Astrocyte of the hippocampus (primary cell): ENCODE measurements around the gene RPL12.

Experiments used
- DNase-seq: peaks from one replicate; pipeline ENCODE4 v3.0.0; 2011; ENCODE audit warnings: low read depth, low spot score

The RPL12 gene

GRCh38 chr9:127450830-127451607, at the start of gene RPL12, which contains the start of gene LRSAM1:
Gene RPL12, minus strand, starts transcription at chr9:127451406. Its CDS starts 89 bp downstream, at chr9:127451317.
Gene LRSAM1, plus strand, starts transcription at chr9:127451510. Its CDS starts 3,018 bp downstream, at chr9:127454528.
- peak; percentile 97 for DNase-seq

- no peak for DNase-seq
Observed at GRCh38 chr9:127500862-127501261, 49.7 kb upstream of the RPL12 start.

- DNase-seq: no peak
Observed at GRCh38 chr9:127500399-127500798, 49.2 kb upstream of the RPL12 start.

GRCh38 chr9:127498298-127498697, 47.1 kb upstream of the RPL12 start:
- DNase-seq: no peak

DNA sequence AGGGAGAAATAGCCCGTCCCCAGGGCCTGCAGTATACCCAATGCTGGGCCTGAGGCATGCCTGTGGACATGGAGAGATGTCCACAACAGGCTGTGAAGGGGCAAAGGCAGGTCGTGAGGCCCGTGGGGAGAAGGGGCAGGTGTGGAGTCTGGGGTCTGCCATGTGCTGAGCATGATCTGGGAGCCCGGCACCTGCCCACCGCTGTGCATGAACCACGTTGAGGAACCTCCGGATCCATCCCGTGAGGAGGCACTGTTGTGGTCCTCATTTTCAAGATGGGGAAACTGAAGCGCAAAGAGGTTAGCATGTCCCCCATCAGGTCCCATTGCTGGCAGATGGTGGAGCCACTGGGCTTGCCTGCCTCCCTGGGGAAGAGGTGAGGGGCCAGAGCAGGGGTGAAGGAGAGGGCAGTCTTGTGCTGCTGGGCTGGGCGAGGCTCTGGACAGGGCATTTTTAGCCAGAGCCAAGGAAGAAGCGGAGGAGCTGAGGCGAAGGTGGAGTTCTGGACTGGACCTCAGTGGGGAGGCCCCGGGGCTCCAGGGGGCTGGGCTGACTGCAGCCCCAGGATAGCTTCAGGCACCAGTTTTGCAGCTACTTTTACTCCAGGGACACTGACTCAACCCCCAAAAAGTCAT, 46.6 kb upstream of the RPL12 start:
- DNase-seq: no peak

DNA sequence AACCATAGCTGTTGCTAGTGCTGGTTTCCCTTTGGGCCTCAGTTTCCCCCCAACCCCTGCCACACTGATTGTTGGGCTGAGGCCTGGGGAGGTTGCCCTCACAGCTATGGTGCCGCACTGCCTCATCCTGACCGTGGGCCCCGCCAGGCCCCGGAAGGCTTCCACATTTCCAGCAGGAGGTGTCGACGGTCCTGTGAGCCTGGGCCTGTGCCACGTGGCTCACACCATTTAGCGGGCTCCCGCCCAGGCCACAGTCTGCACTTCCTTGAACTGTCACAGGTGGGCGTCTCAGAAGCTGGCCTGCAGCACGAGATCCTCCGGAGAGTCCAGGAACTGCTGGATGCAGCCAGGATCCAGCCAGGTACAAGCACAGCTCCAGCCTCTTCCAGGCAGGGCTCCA, 45.8 kb upstream of the RPL12 start:
- no peak for DNase-seq

- no peak for DNase-seq
Observed at GRCh38 chr9:127495884-127496555, 44.8 kb upstream of the RPL12 start.

- DNase-seq: no peak
Observed at GRCh38 chr9:127494304-127494702, 43.1 kb upstream of the RPL12 start.

DNA sequence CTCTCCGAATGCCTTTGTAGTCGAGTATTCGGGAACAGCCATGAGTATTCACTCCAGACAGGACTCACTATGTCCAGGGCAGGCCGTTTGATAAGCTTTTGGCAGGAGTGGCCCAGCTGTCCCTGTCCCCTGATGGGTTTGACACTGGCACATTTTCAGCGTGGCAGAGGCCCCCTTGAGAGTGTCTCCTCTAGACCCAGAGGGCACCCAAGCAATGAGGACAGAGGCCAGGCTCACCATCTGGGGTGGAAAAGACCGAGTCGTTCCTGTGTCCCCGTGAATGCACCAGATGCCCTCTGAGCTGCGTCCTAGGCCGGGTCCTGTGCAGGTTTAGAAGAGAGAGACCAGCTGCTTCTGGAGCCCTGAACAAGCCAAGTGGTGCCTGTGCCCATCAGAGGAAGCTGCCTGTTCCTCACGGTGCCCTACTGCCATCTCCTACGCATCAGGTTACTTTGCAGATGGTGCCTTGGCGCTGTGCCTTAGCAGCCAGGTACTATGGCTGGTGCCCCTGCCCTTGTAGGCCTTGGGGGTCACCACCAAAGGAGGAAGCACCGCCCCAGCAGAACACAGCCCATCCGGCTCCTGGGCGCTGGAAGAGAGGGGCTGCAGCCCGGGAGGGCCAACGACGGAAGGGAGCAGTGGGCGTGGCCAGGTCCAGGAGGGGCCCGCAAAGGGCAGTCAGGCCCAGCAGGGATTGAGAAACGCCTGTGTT, 42.5 kb upstream of the RPL12 start:
- no peak for DNase-seq

- no peak for DNase-seq
Observed at GRCh38 chr9:127492616-127493015, 41.4 kb upstream of the RPL12 start.

GRCh38 chr9:127491516-127491915, 40.3 kb upstream of the RPL12 start:
- DNase-seq: no peak

- DNase-seq: no peak
Observed at GRCh38 chr9:127490535-127491230, 39.5 kb upstream of the RPL12 start.

DNA sequence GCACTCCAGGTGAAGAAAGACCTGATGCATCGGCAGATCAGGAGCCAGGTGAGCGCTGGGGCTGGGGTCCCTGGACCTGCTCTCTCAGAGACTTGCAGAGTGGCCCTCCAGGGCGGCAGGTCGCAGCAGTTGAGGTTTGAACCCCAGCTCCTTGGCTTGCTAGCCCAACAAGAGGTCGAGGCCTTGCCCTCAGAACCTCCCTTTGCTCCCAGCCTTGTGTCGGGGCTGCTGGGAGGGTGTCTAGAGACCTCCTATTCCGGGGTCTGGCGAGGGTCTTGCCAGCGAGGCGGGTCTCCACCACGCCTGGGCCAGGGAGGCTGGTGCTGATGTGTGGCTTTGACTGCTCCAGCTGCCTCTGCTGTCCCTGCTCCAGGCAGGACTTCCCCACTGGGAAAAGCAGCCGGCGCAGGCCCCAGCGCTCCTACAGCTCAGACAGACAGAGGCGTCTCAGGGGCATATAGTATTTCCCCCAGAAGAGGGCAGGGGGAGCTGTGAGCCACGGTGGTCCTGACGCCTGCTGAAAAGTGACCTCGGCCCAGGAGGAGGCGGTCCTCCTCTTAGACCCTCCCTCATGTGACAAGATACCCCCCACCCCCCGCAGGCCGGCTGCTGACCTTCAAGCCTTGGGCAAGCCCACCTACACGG, 38.4 kb upstream of the RPL12 start:
- no peak for DNase-seq

- no peak for DNase-seq
Observed at GRCh38 chr9:127488946-127489345, 37.7 kb upstream of the RPL12 start.

- DNase-seq: no peak
Observed at GRCh38 chr9:127485995-127486394, 34.8 kb upstream of the RPL12 start.

GRCh38 chr9:127482662-127483061, 31.5 kb upstream of the RPL12 start:
- DNase-seq: no peak

DNA sequence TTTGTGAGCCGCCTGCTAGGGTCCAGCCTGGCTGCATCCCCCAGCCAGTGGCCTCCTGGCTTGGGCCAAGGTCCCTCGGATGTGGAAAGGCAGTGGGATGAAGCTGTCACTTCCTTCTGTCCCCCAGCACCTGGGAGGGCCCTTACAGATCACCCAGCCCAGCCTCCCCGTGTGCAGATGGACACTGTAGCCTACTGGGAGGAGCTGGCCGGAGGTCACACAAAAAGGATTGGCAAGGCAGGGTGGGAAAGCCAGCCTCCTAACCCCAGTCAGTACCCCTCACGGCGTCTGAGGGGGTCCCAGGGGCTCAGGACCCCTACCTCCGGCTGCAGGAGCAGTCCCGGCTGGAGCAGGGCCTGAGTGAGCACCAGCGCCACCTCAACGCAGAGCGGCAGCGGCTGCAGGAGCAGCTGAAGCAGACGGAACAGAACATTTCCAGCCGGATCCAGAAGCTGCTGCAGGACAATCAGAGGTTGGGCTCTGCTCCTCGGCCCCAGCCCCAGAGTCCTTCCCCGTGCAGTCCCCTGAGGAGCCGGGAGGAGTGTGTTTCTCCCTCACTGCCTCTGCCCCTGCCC, 28.4 kb upstream of the RPL12 start:
- DNase-seq: no peak

- no peak for DNase-seq
Observed at GRCh38 chr9:127474592-127474991, 23.4 kb upstream of the RPL12 start.

DNA sequence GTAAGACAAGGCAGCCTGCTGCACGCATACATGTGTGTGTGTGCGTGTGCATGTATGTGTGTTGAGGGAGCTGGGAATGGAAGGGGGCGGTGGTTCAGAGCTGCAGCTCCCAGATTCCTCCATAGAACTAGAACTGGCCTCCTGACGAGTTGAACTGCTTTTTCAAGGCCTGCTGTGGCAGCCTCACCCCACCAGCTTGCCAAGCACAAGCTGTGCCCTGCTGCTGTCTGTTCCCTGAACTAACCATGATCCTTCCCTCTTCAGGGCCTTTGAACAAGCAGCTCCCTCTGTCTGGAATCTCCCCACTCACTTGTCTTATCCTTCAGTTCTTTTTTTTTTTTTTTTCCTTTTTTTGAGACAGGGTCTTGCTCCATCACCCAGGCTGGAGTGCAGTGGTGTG, 22.7 kb upstream of the RPL12 start:
- DNase-seq: no peak

DNA sequence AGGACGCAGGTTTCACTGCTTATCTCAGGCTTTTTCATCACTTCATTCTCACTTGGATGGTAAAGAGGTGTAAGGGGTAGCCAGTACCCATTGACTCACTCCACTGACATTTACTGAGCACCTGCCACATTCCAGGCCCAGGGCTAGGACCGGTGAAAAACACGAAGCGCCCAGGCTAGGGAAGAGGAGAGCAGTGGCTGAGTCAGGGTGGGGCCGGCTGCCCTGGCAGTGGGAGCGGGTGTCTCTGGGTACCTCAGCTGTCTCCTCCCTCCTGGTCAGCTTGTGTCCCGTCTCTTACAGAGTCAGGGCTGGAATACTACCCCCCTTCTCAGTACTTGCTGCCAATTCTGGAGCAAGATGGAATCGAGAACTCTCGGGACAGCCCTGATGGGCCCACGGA, 22.3 kb upstream of the RPL12 start:
- no peak for DNase-seq

DNA sequence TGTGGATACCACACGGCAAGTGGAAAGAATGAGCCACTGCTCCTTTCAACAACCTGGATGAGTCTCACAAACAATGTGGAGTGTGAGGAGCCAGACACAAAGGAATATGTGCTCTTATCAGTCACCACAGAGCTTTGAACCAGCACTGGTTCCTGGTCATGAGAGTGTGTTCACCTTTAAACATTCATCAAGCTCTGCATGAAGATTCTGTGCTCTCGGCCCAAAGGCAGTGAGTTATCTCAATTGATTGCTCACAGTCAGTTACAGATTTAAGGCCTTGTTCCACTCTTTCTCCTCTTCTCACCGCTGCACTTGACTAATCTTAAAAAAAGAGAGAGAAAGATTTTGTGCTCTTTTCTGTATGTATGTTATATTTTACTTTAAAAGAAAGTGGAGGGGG, 19.5 kb upstream of the RPL12 start:
- DNase-seq: no peak
